Measurements from ENCODE around the gene LRRN2.
"Not testable (repeated sequence)": the region's sequence is repeated elsewhere in the genome, so short reads cannot be mapped to it uniquely, and the experiment has no call there.

LRRN2 gene

GRCh38 chr1:204728456-204728855 lies 42.9 kb upstream of the LRRN2 start:
- Histone ChIP-seq H2AFZ (ENCODE audit: low read length) (no peak overlapping the region), H3K9me3 (replicated peaks in 1 of 2; ENCODE audit: control insufficient read depth in 2 of 2, insufficient read depth in 1 of 2, low read depth in 1 of 2, low read length in 2 of 2) (no peaks in the 10 kb centered on the region), H3K79me1 (ENCODE audit: low read depth, low read length) (no peaks in the 10 kb centered on the region), H3K27me3 (ENCODE audit: control insufficient read depth in 3 of 3, insufficient read depth in 3 of 3, low read depth in 1 of 3, low read length in 3 of 3) (peaks cover 0 to 5% (median 0%) of the 10 kb centered on the region in 3 experiments), H3K4me2 (ENCODE audit: insufficient read depth, low read length, poor library complexity, severe bottlenecking) (no peak overlapping the region), H3K23ac (ENCODE audit: low read depth, low read length, poor library complexity) (no peak overlapping the region), H3K14ac (ENCODE audit: low read length) (no peak overlapping the region), H3K4me1 (ENCODE audit: control insufficient read depth in 2 of 2, insufficient read depth in 1 of 2, low read depth in 1 of 2, low read length in 2 of 2) (no peaks in the 10 kb centered on the region), H2BK12ac (ENCODE audit: low read length) (no peak overlapping the region), H3K18ac (ENCODE audit: low read length) (no peak overlapping the region), H2BK5ac (ENCODE audit: low read length) (no peak overlapping the region), H2AK5ac (ENCODE audit: low read depth, low read length) (no peak overlapping the region), H3K4ac (ENCODE audit: low read length) (no peak overlapping the region), H2BK15ac (ENCODE audit: low read length) (no peak overlapping the region), H4K91ac (ENCODE audit: low read depth, low read length, poor library complexity) (no peak overlapping the region), H3K4me3 (ENCODE audit: low read length in 2 of 2) (no peak overlapping the region), H3K36me3 (replicated peaks in 1 of 2; ENCODE audit: control insufficient read depth in 2 of 2, insufficient read depth in 2 of 2, low read length in 2 of 2) (no peaks in the 10 kb centered on the region), H3K9ac (ENCODE audit: low read depth, low read length, poor library complexity) (no peak overlapping the region), H2BK120ac (ENCODE audit: low read depth, low read length) (no peak overlapping the region), H4K8ac (ENCODE audit: low read depth, low read length) (no peak overlapping the region), H3K27ac (replicated peaks; ENCODE audit: low read length) (no peak overlapping the region)
- no CpG with 5 or more reads among the region's 3 CpGs for WGBS, 2 donors (ENCODE audit: extremely low coverage in 2 of 2, insufficient read length in 2 of 2, insufficient replicate concordance in 1 of 2)
- no peak for DNase-seq (ENCODE audit: low spot score)

- Histone ChIP-seq H4K8ac (ENCODE audit: low read depth, low read length) (no peak overlapping the region), H4K91ac (ENCODE audit: low read depth, low read length, poor library complexity) (no peak overlapping the region), H3K4me3 (ENCODE audit: low read length in 2 of 2) (no peak overlapping the region), H3K36me3 (replicated peaks in 1 of 2; ENCODE audit: control insufficient read depth in 2 of 2, insufficient read depth in 2 of 2, low read length in 2 of 2) (no peaks in the 10 kb centered on the region), H2BK15ac (ENCODE audit: low read length) (no peak overlapping the region), H3K4me2 (ENCODE audit: insufficient read depth, low read length, poor library complexity, severe bottlenecking) (no peak overlapping the region), H2BK5ac (ENCODE audit: low read length) (no peak overlapping the region), H3K14ac (ENCODE audit: low read length) (no peak overlapping the region), H3K9ac (ENCODE audit: low read depth, low read length, poor library complexity) (no peak overlapping the region), H3K18ac (ENCODE audit: low read length) (no peak overlapping the region), H2AFZ (ENCODE audit: low read length) (no peak overlapping the region), H3K27ac (replicated peaks; ENCODE audit: low read length) (no peak overlapping the region), H2BK12ac (ENCODE audit: low read length) (no peak overlapping the region), H3K9me3 (replicated peaks in 1 of 2; ENCODE audit: control insufficient read depth in 2 of 2, insufficient read depth in 1 of 2, low read depth in 1 of 2, low read length in 2 of 2) (no peaks in the 10 kb centered on the region), H3K27me3 (ENCODE audit: control insufficient read depth in 3 of 3, insufficient read depth in 3 of 3, low read depth in 1 of 3, low read length in 3 of 3) (peaks cover 0 to 5% (median 0%) of the 10 kb centered on the region in 3 experiments), H2AK5ac (ENCODE audit: low read depth, low read length) (no peak overlapping the region), H3K23ac (ENCODE audit: low read depth, low read length, poor library complexity) (no peak overlapping the region), H3K4me1 (ENCODE audit: control insufficient read depth in 2 of 2, insufficient read depth in 1 of 2, low read depth in 1 of 2, low read length in 2 of 2) (no peaks in the 10 kb centered on the region), H2BK120ac (ENCODE audit: low read depth, low read length) (no peak overlapping the region), H3K4ac (ENCODE audit: low read length) (no peak overlapping the region), H3K79me1 (ENCODE audit: low read depth, low read length) (no peaks in the 10 kb centered on the region)
- no CpG with 5 or more reads among the region's 3 CpGs for WGBS, 2 donors (ENCODE audit: extremely low coverage in 2 of 2, insufficient read length in 2 of 2, insufficient replicate concordance in 1 of 2)
- no peak for DNase-seq (ENCODE audit: low spot score)
Measured at GRCh38 chr1:204728045-204728444, 42.5 kb upstream of the LRRN2 start.

- not testable (repeated sequence) for H3K4me2 ChIP-seq (ENCODE audit: insufficient read depth, low read length, poor library complexity, severe bottlenecking); H3K23ac ChIP-seq (ENCODE audit: low read depth, low read length, poor library complexity); H3K4me3 ChIP-seq (ENCODE audit: low read length in 2 of 2); H3K36me3 ChIP-seq (replicated peaks in 1 of 2; ENCODE audit: control insufficient read depth in 2 of 2, insufficient read depth in 2 of 2, low read length in 2 of 2); H2AK5ac ChIP-seq (ENCODE audit: low read depth, low read length); DNase-seq (ENCODE audit: low spot score); H3K79me1 ChIP-seq (ENCODE audit: low read depth, low read length); H2BK120ac ChIP-seq (ENCODE audit: low read depth, low read length); H3K9me3 ChIP-seq (replicated peaks in 1 of 2; ENCODE audit: control insufficient read depth in 2 of 2, insufficient read depth in 1 of 2, low read depth in 1 of 2, low read length in 2 of 2); H3K9ac ChIP-seq (ENCODE audit: low read depth, low read length, poor library complexity); H2BK12ac ChIP-seq (ENCODE audit: low read length); H3K27ac ChIP-seq (replicated peaks; ENCODE audit: low read length); H2BK5ac ChIP-seq (ENCODE audit: low read length); H2AFZ ChIP-seq (ENCODE audit: low read length); H3K27me3 ChIP-seq (ENCODE audit: control insufficient read depth in 3 of 3, insufficient read depth in 3 of 3, low read depth in 1 of 3, low read length in 3 of 3); H3K18ac ChIP-seq (ENCODE audit: low read length); H3K14ac ChIP-seq (ENCODE audit: low read length); H3K4me1 ChIP-seq (ENCODE audit: control insufficient read depth in 2 of 2, insufficient read depth in 1 of 2, low read depth in 1 of 2, low read length in 2 of 2); H2BK15ac ChIP-seq (ENCODE audit: low read length); H4K91ac ChIP-seq (ENCODE audit: low read depth, low read length, poor library complexity); H4K8ac ChIP-seq (ENCODE audit: low read depth, low read length); H3K4ac ChIP-seq (ENCODE audit: low read length)
- no CpG with 5 or more reads among the region's 6 CpGs for WGBS, 2 donors (ENCODE audit: extremely low coverage in 2 of 2, insufficient read length in 2 of 2, insufficient replicate concordance in 1 of 2)
Measured at GRCh38 chr1:204727438-204727837, 41.9 kb upstream of the LRRN2 start.

- H2AK5ac ChIP-seq (ENCODE audit: low read depth, low read length): no peak overlapping the region
- H3K9me3 ChIP-seq (replicated peaks in 1 of 2; ENCODE audit: control insufficient read depth in 2 of 2, insufficient read depth in 1 of 2, low read depth in 1 of 2, low read length in 2 of 2): no peaks in the 10 kb centered on the region
- DNase-seq (ENCODE audit: low spot score): no peak
- no peak overlapping the region for H4K8ac ChIP-seq (ENCODE audit: low read depth, low read length)
- H3K4me1 ChIP-seq (ENCODE audit: control insufficient read depth in 2 of 2, insufficient read depth in 1 of 2, low read depth in 1 of 2, low read length in 2 of 2): peaks cover 4 to 9% of the 10 kb centered on the region in 2 donors
- H4K91ac ChIP-seq (ENCODE audit: low read depth, low read length, poor library complexity): no peak overlapping the region
- H3K23ac ChIP-seq (ENCODE audit: low read depth, low read length, poor library complexity): no peak overlapping the region
- H2BK120ac ChIP-seq (ENCODE audit: low read depth, low read length): no peak overlapping the region
- no peak overlapping the region for H3K9ac ChIP-seq (ENCODE audit: low read depth, low read length, poor library complexity)
- no CpG with 5 or more reads among the region's 1 CpG for WGBS, 2 donors (ENCODE audit: extremely low coverage in 2 of 2, insufficient read length in 2 of 2, insufficient replicate concordance in 1 of 2)
- H3K27me3 ChIP-seq (ENCODE audit: control insufficient read depth in 3 of 3, insufficient read depth in 3 of 3, low read depth in 1 of 3, low read length in 3 of 3): peaks cover 0 to 2% (median 0%) of the 10 kb centered on the region in 3 experiments
- H2BK12ac ChIP-seq (ENCODE audit: low read length): no peak overlapping the region
- no peak overlapping the region for H3K27ac ChIP-seq (replicated peaks; ENCODE audit: low read length)
- H2BK5ac ChIP-seq (ENCODE audit: low read length): no peak overlapping the region
- H3K4me2 ChIP-seq (ENCODE audit: insufficient read depth, low read length, poor library complexity, severe bottlenecking): no peak overlapping the region
- H2BK15ac ChIP-seq (ENCODE audit: low read length): no peak overlapping the region
- H3K4me3 ChIP-seq (ENCODE audit: low read length in 2 of 2): no peak overlapping the region
- H3K36me3 ChIP-seq (replicated peaks in 1 of 2; ENCODE audit: control insufficient read depth in 2 of 2, insufficient read depth in 2 of 2, low read length in 2 of 2): no peaks in the 10 kb centered on the region
- H2AFZ ChIP-seq (ENCODE audit: low read length): no peak overlapping the region
- no peaks in the 10 kb centered on the region for H3K79me1 ChIP-seq (ENCODE audit: low read depth, low read length)
- no peak overlapping the region for H3K18ac ChIP-seq (ENCODE audit: low read length)
- H3K14ac ChIP-seq (ENCODE audit: low read length): no peak overlapping the region
- H3K4ac ChIP-seq (ENCODE audit: low read length): no peak overlapping the region
Measured at GRCh38 chr1:204726478-204726877, 40.9 kb upstream of the LRRN2 start.

Data from neuronal stem cell (in vitro differentiated cells).